CD4-positive, alpha-beta T cell treated with Interleukin-17A for 1 hour (primary cell): ENCODE measurements around the gene PELI2.

Experiments used
- DNase-seq: peaks from one replicate; pipeline ENCODE4 v3.0.0-alpha.2; 2020

The PELI2 gene

GRCh38 chr14:56119201-56119981, 1.2 kb downstream of the PELI2 start:
- DNase-seq: peak; percentile 12

- DNase-seq: peak; percentile 9
Measured at GRCh38 chr14:56120091-56120691, 2.0 kb downstream of the PELI2 start.

GRCh38 chr14:56121816-56122215, 3.6 kb downstream of the PELI2 start:
- DNase-seq: no peak

- no peak for DNase-seq
Measured at GRCh38 chr14:56122301-56122700, 4.1 kb downstream of the PELI2 start.

GRCh38 chr14:56124327-56124726, 6.1 kb downstream of the PELI2 start:
- DNase-seq: no peak

GRCh38 chr14:56125772-56126636, 7.8 kb downstream of the PELI2 start:
- no peak for DNase-seq

- no peak for DNase-seq
Measured at GRCh38 chr14:56126637-56126913, 8.4 kb downstream of the PELI2 start.

- no peak for DNase-seq
Measured at GRCh38 chr14:56127156-56127555, 8.9 kb downstream of the PELI2 start.

- DNase-seq: no peak
Measured at GRCh38 chr14:56129092-56129491, 10.9 kb downstream of the PELI2 start.

GRCh38 chr14:56129933-56130332, 11.7 kb downstream of the PELI2 start:
- no peak for DNase-seq

GRCh38 chr14:56131004-56131864, 13.0 kb downstream of the PELI2 start:
- no peak for DNase-seq

- no peak for DNase-seq
Measured at GRCh38 chr14:56131865-56132833, 13.9 kb downstream of the PELI2 start.

GRCh38 chr14:56133547-56133946, 15.3 kb downstream of the PELI2 start:
- no peak for DNase-seq

GRCh38 chr14:56135001-56135400, 16.8 kb downstream of the PELI2 start:
- DNase-seq: no peak

GRCh38 chr14:56135668-56136067, 17.5 kb downstream of the PELI2 start:
- DNase-seq: no peak

GRCh38 chr14:56136571-56137452, 18.6 kb downstream of the PELI2 start:
- DNase-seq: no peak

- DNase-seq: no peak
Measured at GRCh38 chr14:56137453-56137807, 19.2 kb downstream of the PELI2 start.

- no peak for DNase-seq
Measured at GRCh38 chr14:56137849-56138248, 19.6 kb downstream of the PELI2 start.

GRCh38 chr14:56138928-56139327, 20.7 kb downstream of the PELI2 start:
- DNase-seq: no peak

- DNase-seq: no peak
Measured at GRCh38 chr14:56142314-56142713, 24.1 kb downstream of the PELI2 start.

GRCh38 chr14:56143025-56143424, 24.8 kb downstream of the PELI2 start:
- DNase-seq: no peak
